OCI-LY1 (cell line): ENCODE data around the gene OIP5.

Experiments
- CTCF ChIP-seq: fragments of 200-600 bp; sonication (generic), shearing (Covaris generic); IDR thresholded peaks from 2 replicates; pipeline ENCODE4 v1.5.1; 2017; ENCODE audit warnings: mild to moderate bottlenecking, antibody characterized with exemption, low read length, moderate library complexity, mixed read lengths
- EZH2 ChIP-seq: fragments of 200-600 bp; sonication (generic), shearing (Covaris generic); IDR thresholded peaks from 2 replicates; pipeline ENCODE4 v1.8.0; 2017; ENCODE audit warnings: borderline replicate concordance, mixed run types, mild to moderate bottlenecking, antibody characterized with exemption, low read length, moderate library complexity, mixed read lengths

DNA sequence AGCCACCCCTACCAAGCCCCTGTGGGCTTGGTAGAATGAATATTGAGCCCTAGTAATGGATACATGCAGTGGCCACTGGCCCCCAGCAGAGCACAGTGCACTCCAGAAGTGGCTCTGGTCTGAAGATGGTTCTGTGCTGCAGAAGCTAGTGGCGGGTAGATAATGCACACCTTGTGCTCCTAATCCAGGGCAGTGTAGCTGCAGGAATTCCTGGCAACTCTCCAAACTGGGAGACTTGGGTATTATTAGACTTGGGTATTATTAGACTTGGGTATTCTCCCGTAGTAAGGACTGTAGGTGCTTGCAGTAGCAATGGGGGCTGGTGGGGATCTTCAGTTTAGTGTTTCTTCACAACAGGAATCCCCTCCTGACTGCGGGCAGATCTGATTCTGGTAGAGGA is 35.0 kb upstream of the OIP5 start:
- TF ChIP-seq EZH2: no peak
- no peak for TF ChIP-seq CTCF
